GM21381 (cell line): ENCODE results near the gene IPMK.
"Not testable (repeated sequence)": the region's sequence is repeated elsewhere in the genome, so short reads cannot be mapped to it uniquely, and the experiment has no call there.

Source experiments
- ATAC-seq: cut with Tn5 transposase; IDR thresholded peaks from one replicate; pipeline ENCODE4 v1.9.1; 2021; ENCODE audit warnings: mild to moderate bottlenecking, moderate library complexity; ENCODE audit not compliant: unreplicated experiment

The IPMK gene

GRCh38 chr10:58229856-58230255 lies 37.8 kb downstream of the IPMK start:
- ATAC-seq, result not testable (repeated sequence)

GRCh38 chr10:58225654-58226053 lies 42.0 kb downstream of the IPMK start:
- no peak for ATAC-seq

- ATAC-seq, result no peak
These were observed 46.8 kb downstream of the IPMK start for GRCh38 chr10:58220769-58221451.

- ATAC-seq, result no peak
These were observed 47.8 kb downstream of the IPMK start for GRCh38 chr10:58219875-58220274.

- no peak for ATAC-seq
These were observed 50.1 kb downstream of the IPMK start for GRCh38 chr10:58217612-58218011.

- no peak for ATAC-seq
These were observed 55.1 kb downstream of the IPMK start for GRCh38 chr10:58212622-58213021.

GRCh38 chr10:58210160-58210559 lies 57.5 kb downstream of the IPMK start:
- no peak for ATAC-seq

- no peak for ATAC-seq
These were observed 58.0 kb downstream of the IPMK start for GRCh38 chr10:58209669-58210068.

GRCh38 chr10:58206251-58206650 lies 61.4 kb downstream of the IPMK start:
- ATAC-seq, result no peak

- ATAC-seq, result peak; percentile 77
These were observed 66.0 kb downstream of the IPMK start for GRCh38 chr10:58201704-58202103.

GRCh38 chr10:58189269-58189668 lies 78.4 kb downstream of the IPMK start:
- ATAC-seq, result no peak

- no peak for ATAC-seq
These were observed 83.5 kb downstream of the IPMK start for GRCh38 chr10:58184120-58184670.

- no peak for ATAC-seq
These were observed 87.0 kb downstream of the IPMK start for GRCh38 chr10:58180666-58181065.

- no peak for ATAC-seq
These were observed 88.5 kb downstream of the IPMK start for GRCh38 chr10:58179238-58179637.

- no peak for ATAC-seq
These were observed 88.9 kb downstream of the IPMK start for GRCh38 chr10:58178811-58179210.

GRCh38 chr10:58177362-58177947 lies 90.2 kb downstream of the IPMK start:
- ATAC-seq, result no peak

- ATAC-seq, result no peak
These were observed 91.4 kb downstream of the IPMK start for GRCh38 chr10:58175990-58176900.

GRCh38 chr10:58174831-58175230 lies 92.9 kb downstream of the IPMK start:
- ATAC-seq, result no peak

- ATAC-seq, result no peak
These were observed 94.3 kb downstream of the IPMK start for GRCh38 chr10:58173391-58173790.

- ATAC-seq, result no peak
These were observed 96.5 kb downstream of the IPMK start for GRCh38 chr10:58171146-58171545.

- no peak for ATAC-seq
These were observed 103.2 kb downstream of the IPMK start for GRCh38 chr10:58164517-58164916.
